OCI-LY7 (cell line): ENCODE data around the gene RHBDD1. TPM values are rescaled to one million over a fixed set of nuclear protein-coding genes. Genes with fewer than 3 reads are reported as not detected.

Source experiments
- BruUV-seq: library from RNA; stranded (reverse); fragments of 400-500 nt; replicated peaks from 2 replicates; lab custom pipeline; 2021; lab: Mats Ljungman, UMichigan
- CTCF ChIA-PET: fragments of 300-600 bp; sonication (Branson Sonifier 250); formaldehyde crosslinking; loops from one replicate; lab custom pipeline; 2022; ENCODE audit warnings: antibody characterized with exemption; ENCODE audit not compliant: unreplicated experiment; lab: Charles Lee
- POLR2A ChIA-PET: fragments of 300-600 bp; sonication (Branson Sonifier 250); formaldehyde crosslinking; loops from one replicate; lab custom pipeline; 2022; ENCODE audit warnings: antibody characterized with exemption; lab: Charles Lee
- DNase-seq: peaks from one replicate; pipeline ENCODE4 v3.0.0-alpha.2; 2015; ENCODE audit warnings: low spot score
- H2AFZ ChIP-seq: fragments of 200-600 bp; sonication (generic), shearing (Covaris generic); 2 replicates; pipeline ENCODE4 v1.6.1; 2014; ENCODE audit warnings: mild to moderate bottlenecking, antibody characterized with exemption, low read length, moderate library complexity
- H3K27ac ChIP-seq: fragments of 200-600 bp; sonication (generic); 2 replicates; pipeline ENCODE4 v1.5.1; 2014; ENCODE audit warnings: mixed run types, low read depth, mild to moderate bottlenecking, moderate library complexity, low read length, inconsistent platforms; ENCODE audit not compliant: poor library complexity, severe bottlenecking
- H3K36me3 ChIP-seq: fragments of 200-600 bp; sonication (generic); 2 replicates; pipeline ENCODE4 v1.6.1; 2014; ENCODE audit warnings: mild to moderate bottlenecking, antibody characterized with exemption, low read length, moderate library complexity, mixed read lengths; ENCODE audit not compliant: insufficient read depth
- H3K4me1 ChIP-seq: fragments of 200-600 bp; sonication (generic); 2 replicates; pipeline ENCODE4 v1.5.1; 2014; ENCODE audit warnings: mild to moderate bottlenecking, low read length; ENCODE audit not compliant: insufficient read depth, poor library complexity, severe bottlenecking
- H3K4me2 ChIP-seq: fragments of 200-600 bp; sonication (generic); 2 replicates; pipeline ENCODE4 v1.6.1; 2014; ENCODE audit warnings: mild to moderate bottlenecking, low read length
- H3K4me3 ChIP-seq: fragments of 200-600 bp; sonication (generic); 2 replicates; pipeline ENCODE4 v1.5.1; 2014; ENCODE audit warnings: mild to moderate bottlenecking, low read depth, low read length; ENCODE audit not compliant: poor library complexity, severe bottlenecking
- H3K79me2 ChIP-seq: fragments of 200-600 bp; sonication (generic); 2 replicates; pipeline ENCODE4 v1.6.1; 2016; ENCODE audit warnings: low read depth, mild to moderate bottlenecking, low read length, moderate library complexity, mixed read lengths; ENCODE audit not compliant: insufficient read depth
- H3K9me2 ChIP-seq: fragments of 200-600 bp; sonication (generic); 2 replicates; pipeline ENCODE4 v1.6.1; 2016; ENCODE audit warnings: mild to moderate bottlenecking, low read length, mixed read lengths; ENCODE audit not compliant: insufficient read depth
- H3K9me3 ChIP-seq: fragments of 200-600 bp; sonication (generic); 2 replicates; pipeline ENCODE4 v1.6.1; 2014; ENCODE audit warnings: mild to moderate bottlenecking, mixed run types, low read length, mixed read lengths
- H4K20me1 ChIP-seq: fragments of 200-600 bp; sonication (generic); 2 replicates; pipeline ENCODE4 v1.6.1; 2014; ENCODE audit warnings: mild to moderate bottlenecking, antibody characterized with exemption, low read length, moderate library complexity, mixed read lengths; ENCODE audit not compliant: insufficient read depth
- CTCF ChIP-seq: fragments of 200-600 bp; sonication (generic); conservative IDR thresholded peaks from 2 replicates; pipeline ENCODE4 v1.5.1; 2014; ENCODE audit warnings: mild to moderate bottlenecking, antibody characterized with exemption, low read length, moderate library complexity, mixed read lengths
- EZH2phosphoT487 ChIP-seq: fragments of 200-600 bp; sonication (generic); IDR thresholded peaks from 2 replicates; pipeline ENCODE4 v1.6.1; 2018; ENCODE audit warnings: low read depth, borderline replicate concordance, mild to moderate bottlenecking, mixed run types, antibody characterized with exemption, low read length, moderate library complexity, mixed read lengths
- intact Hi-C: fragments of 100-400 bp; cut with micrococcal nuclease; formaldehyde crosslinking; loops from one replicate; pipeline ENCODE4 v1.10.0; 2022; ENCODE audit not compliant: unreplicated experiment
- total RNA-seq, 2 experiments: library from RNA; depleted of rRNA in 1 of 2; stranded (reverse); fragments of >200 nt in 1 of 2; shearing (Covaris generic) in 1 of 2; gene quantifications; 2 replicates each; pipeline ENCODE4 v1.2.3, GENCODE V29; 2014 to 2022

Gene RHBDD1
- total RNA-seq, 2 experiments from 2014 or later: 40.8 to 80.3 TPM

- POLR2A ChIA-PET: no interaction called here
- no TSS peak for BruUV-seq
Measured at GRCh38 chr2:227007940-227008339, 172.1 kb downstream of the RHBDD1 start.

GRCh38 chr2:227010433-227010832, 174.6 kb downstream of the RHBDD1 start:
- no peaks in the 10 kb centered on the region for H4K20me1 ChIP-seq
- no peak overlapping the region for H3K4me2 ChIP-seq
- no peak overlapping the region for H3K27ac ChIP-seq
- H3K36me3 ChIP-seq: no peaks in the 10 kb centered on the region
- no peak overlapping the region for H3K4me3 ChIP-seq
- DNase-seq: no peak
- H3K79me2 ChIP-seq: no peaks in the 10 kb centered on the region
- CTCF ChIA-PET: no interaction called here
- no peak for TF ChIP-seq CTCF
- no peak for TF ChIP-seq EZH2phosphoT487
- no peaks in the 10 kb centered on the region for H3K9me2 ChIP-seq
- no peaks in the 10 kb centered on the region for H3K4me1 ChIP-seq
- intact Hi-C loops: no loop called here
- no peak overlapping the region for H2AFZ ChIP-seq
- no TSS peak for BruUV-seq
- H3K9me3 ChIP-seq: no peaks in the 10 kb centered on the region
- POLR2A ChIA-PET: interaction anchor here (0.6 to 0.7 kb wide), 2 partner anchors 126 to 963 kb away, joined by 3 to 5 read pairs; no protein-coding TSS in a partner anchor

More at GRCh38 chr2:227007940-227008339, 172.1 kb downstream of the RHBDD1 start:
- H3K36me3 ChIP-seq: no peaks in the 10 kb centered on the region
- no peak for DNase-seq
- no peaks in the 10 kb centered on the region for H3K9me2 ChIP-seq
- intact Hi-C loops: no loop called here
- H2AFZ ChIP-seq: no peak overlapping the region
- CTCF ChIA-PET: no interaction called here
- no peak overlapping the region for H3K4me2 ChIP-seq
- TF ChIP-seq CTCF (no peak), EZH2phosphoT487 (no peak)
- no peaks in the 10 kb centered on the region for H3K9me3 ChIP-seq
- H3K27ac ChIP-seq: no peak overlapping the region
- H3K4me3 ChIP-seq: no peak overlapping the region
- no peaks in the 10 kb centered on the region for H4K20me1 ChIP-seq
- H3K4me1 ChIP-seq: no peaks in the 10 kb centered on the region
- H3K79me2 ChIP-seq: no peaks in the 10 kb centered on the region

- H4K20me1 ChIP-seq: no peaks in the 10 kb centered on the region
- H3K9me2 ChIP-seq: no peaks in the 10 kb centered on the region
- no peak overlapping the region for H3K4me2 ChIP-seq
- H3K9me3 ChIP-seq: no peaks in the 10 kb centered on the region
- BruUV-seq: no TSS peak
- POLR2A ChIA-PET: no interaction called here
- no peak overlapping the region for H3K27ac ChIP-seq
- no peak overlapping the region for H3K4me3 ChIP-seq
- no peak overlapping the region for H2AFZ ChIP-seq
- no peaks in the 10 kb centered on the region for H3K4me1 ChIP-seq
- TF ChIP-seq CTCF (no peak), EZH2phosphoT487 (no peak)
- CTCF ChIA-PET: no interaction called here
- H3K79me2 ChIP-seq: no peaks in the 10 kb centered on the region
- no peaks in the 10 kb centered on the region for H3K36me3 ChIP-seq
- DNase-seq: no peak
- intact Hi-C loops: no loop called here
Measured at GRCh38 chr2:227013330-227013729, 177.5 kb downstream of the RHBDD1 start.
